GM12878 (cell line): ENCODE results near the gene FBXL5. TPM values are rescaled to one million over a fixed set of nuclear protein-coding genes. Genes with fewer than 3 reads are reported as not detected.

Experiments used
- BACH1 ChIP-seq: fragments of 450-650 bp; IDR thresholded peaks from 2 replicates; pipeline ENCODE4 v1.6.1; 2017; ENCODE audit warnings: mild to moderate bottlenecking, borderline replicate concordance
- CBX5 ChIP-seq: sonication (generic); IDR thresholded peaks from 2 replicates; pipeline ENCODE4 v1.6.1; 2016; ENCODE audit warnings: low read depth, moderate library complexity, mild to moderate bottlenecking, inconsistent platforms
- DPF2 ChIP-seq: fragments of 450-650 bp; IDR thresholded peaks from 2 replicates; pipeline ENCODE4 v1.6.1; 2017; ENCODE audit warnings: mild to moderate bottlenecking
- EED ChIP-seq: sonication (generic); IDR thresholded peaks from 2 replicates; pipeline ENCODE4 v1.6.1; 2016; ENCODE audit warnings: antibody characterized with exemption, low read depth
- EGR1 ChIP-seq, 2 experiments: IDR thresholded peaks; 1 replicate in 1 of 2; 2 replicates in 1 of 2; pipeline ENCODE4 v1.6.1; 2011 to 2012; ENCODE audit warnings: low read depth in 2 of 2, low read length in 2 of 2, borderline replicate concordance in 1 of 2, mild to moderate bottlenecking in 1 of 2, moderate library complexity in 1 of 2
- HDAC6 ChIP-seq: fragments of 200-600 bp; sonication (generic); IDR thresholded peaks from one replicate; pipeline ENCODE4 v1.8.0; 2017; ENCODE audit warnings: antibody characterized with exemption; ENCODE audit not compliant: unreplicated experiment
- IRF3 ChIP-seq: fragments of 450-650 bp; IDR thresholded peaks from 2 replicates; pipeline ENCODE4 v1.6.1; 2014; ENCODE audit warnings: mild to moderate bottlenecking
- KAT2A ChIP-seq: conservative IDR thresholded peaks from 2 replicates; pipeline ENCODE4 v1.6.1; 2011; ENCODE audit warnings: low read depth, low read length; ENCODE audit not compliant: control insufficient read depth
- MTA2 ChIP-seq: fragments of 450-650 bp; IDR thresholded peaks from 2 replicates; pipeline ENCODE4 v1.6.1; 2016; ENCODE audit warnings: low read depth, mild to moderate bottlenecking, moderate library complexity
- MTA3 ChIP-seq: IDR thresholded peaks from 2 replicates; pipeline ENCODE4 v1.6.1; 2012; ENCODE audit warnings: low read length, inconsistent platforms, borderline replicate concordance
- MYB ChIP-seq: fragments of 150-350 bp; IDR thresholded peaks from 2 replicates; pipeline ENCODE4 v1.6.1; 2014; ENCODE audit warnings: mild to moderate bottlenecking, low read depth, low read length, borderline replicate concordance
- NR2F1 ChIP-seq: fragments of 450-650 bp; conservative IDR thresholded peaks from 2 replicates; pipeline ENCODE4 v1.6.1; 2017; ENCODE audit warnings: mild to moderate bottlenecking
- PAX5 ChIP-seq: IDR thresholded peaks from 2 replicates; pipeline ENCODE4 v1.6.1; 2011; ENCODE audit warnings: low read depth, low read length, borderline replicate concordance
- RAD21 ChIP-seq: IDR thresholded peaks from 2 replicates; pipeline ENCODE4 v1.6.1; 2011; ENCODE audit warnings: mild to moderate bottlenecking, low read depth, low read length, moderate library complexity; ENCODE audit not compliant: insufficient read depth
- RELA ChIP-seq: fragments of 450-650 bp; IDR thresholded peaks from 2 replicates; pipeline ENCODE4 v1.8.0; 2014; ENCODE audit warnings: borderline replicate concordance; ENCODE audit not compliant: partially characterized antibody
- SMAD1 ChIP-seq: fragments of 450-650 bp; IDR thresholded peaks from 2 replicates; pipeline ENCODE4 v1.6.1; 2018; ENCODE audit warnings: mild to moderate bottlenecking, low read depth; ENCODE audit not compliant: partially characterized antibody
- SMAD5 ChIP-seq: IDR thresholded peaks from 2 replicates; pipeline ENCODE4 v1.6.1; 2016; ENCODE audit warnings: antibody characterized with exemption, low read depth
- SMARCA5 ChIP-seq: fragments of 450-650 bp; IDR thresholded peaks from 2 replicates; pipeline ENCODE4 v1.6.1; 2017; ENCODE audit warnings: mild to moderate bottlenecking
- SREBF2 ChIP-seq: IDR thresholded peaks from 2 replicates; pipeline ENCODE4 v1.6.1; 2012; ENCODE audit warnings: mild to moderate bottlenecking, low read length
- STAT1 ChIP-seq: fragments of 450-650 bp; conservative IDR thresholded peaks from 2 replicates; pipeline ENCODE4 v1.6.1; 2014; ENCODE audit warnings: antibody characterized with exemption, mild to moderate bottlenecking
- ZBTB40 ChIP-seq: fragments of 450-650 bp; IDR thresholded peaks from 2 replicates; pipeline ENCODE4 v1.6.1; 2016; ENCODE audit warnings: mild to moderate bottlenecking, moderate library complexity, borderline replicate concordance
- ZNF24 ChIP-seq: fragments of 450-650 bp; IDR thresholded peaks from 2 replicates; pipeline ENCODE4 v1.6.1; 2017; ENCODE audit warnings: antibody characterized with exemption, mild to moderate bottlenecking
- ZNF384 ChIP-seq: IDR thresholded peaks from 2 replicates; pipeline ENCODE4 v1.6.1; 2012; ENCODE audit warnings: low read depth, mild to moderate bottlenecking, low read length, improper control_type of control experiment, borderline replicate concordance
- polyA plus RNA-seq, 11 experiments: library from polyadenylated mRNA; depleted of rRNA in 4 of 11; unstranded in 6 of 11; stranded (reverse) in 5 of 11; fragments of >200 nt; fragmentation: Nextera tagmentation in 4 of 11; fragmentation: Illumina TruSeq in 1 of 11; extraction: Ambion mirVana in 4 of 11; extraction: Trizol in 1 of 11; gene quantifications; 1 replicate in 1 of 11; 2 replicates in 10 of 11; pipeline versions ENCODE4 v1.2.1 to v1.2.3, GENCODE V29; 2011 to 2016; ENCODE audit warnings: inconsistent platforms in 2 of 11, missing spikeins in 2 of 11, low read depth in 1 of 11
- total RNA-seq, 4 experiments: library from RNA; depleted of rRNA in 3 of 4; stranded (reverse); fragments of >200 nt in 3 of 4; fragmentation: Illumina TruSeq in 1 of 4; extraction: Trizol in 1 of 4; gene quantifications; 2 replicates each; pipeline versions ENCODE4 v1.2.1 to v1.2.3, GENCODE V29; 2013 to 2021
- TF ChIP-seq, protein P1 (sequence below): fragments of 450-650 bp; IDR thresholded peaks from 2 replicates; pipeline ENCODE4 v1.6.1; 2017; ENCODE audit warnings: mild to moderate bottlenecking

FBXL5 gene
- total and polyA plus RNA-seq, 10 of the 15 experiments (the other 5 are each of a cell fraction or from before 2014, with no cell fraction given) = 10.1 to 46.2 (median 32.7) TPM

GRCh38 chr4:15655223-15656037 is at the start of gene FBXL5 (continued):
- TF ChIP-seq IRF3 (no peak), NR2F1 (no peak), BACH1 (peak; percentile 30; the same call in 1 of the 2 replicates), KAT2A (no peak), RAD21 (no peak), ZNF384 (no peak), PAX5 (no peak), HDAC6 (peak; percentile 52), RELA (peak; percentile 56), EED (no peak), STAT1 (no peak), SMAD5 (peak; percentile 87), MTA2 (no peak), EGR1 (IDR thresholded peaks at IDR 0.05; ENCODE audit: borderline replicate concordance in 1 of 2, low read depth in 2 of 2, low read length in 2 of 2) (peak in 1 of 2 experiments; percentile 72; a peak in 1 of 3 replicates), DPF2 (peak; percentile 25; the same call in 1 of the 2 replicates), SMARCA5 (0 out of 2 replicates have a peak, but pooled peaks have one; percentile 7), CBX5 (peak; percentile 47; the same call in 1 of the 2 replicates), MTA3 (no peak), ZBTB40 (0 out of 2 replicates have a peak, but pooled peaks have one; percentile 47), ZNF24 (no peak), SREBF2 (no peak), SMAD1 (no peak), MYB (no peak)
- TF ChIP-seq, protein P1, sequence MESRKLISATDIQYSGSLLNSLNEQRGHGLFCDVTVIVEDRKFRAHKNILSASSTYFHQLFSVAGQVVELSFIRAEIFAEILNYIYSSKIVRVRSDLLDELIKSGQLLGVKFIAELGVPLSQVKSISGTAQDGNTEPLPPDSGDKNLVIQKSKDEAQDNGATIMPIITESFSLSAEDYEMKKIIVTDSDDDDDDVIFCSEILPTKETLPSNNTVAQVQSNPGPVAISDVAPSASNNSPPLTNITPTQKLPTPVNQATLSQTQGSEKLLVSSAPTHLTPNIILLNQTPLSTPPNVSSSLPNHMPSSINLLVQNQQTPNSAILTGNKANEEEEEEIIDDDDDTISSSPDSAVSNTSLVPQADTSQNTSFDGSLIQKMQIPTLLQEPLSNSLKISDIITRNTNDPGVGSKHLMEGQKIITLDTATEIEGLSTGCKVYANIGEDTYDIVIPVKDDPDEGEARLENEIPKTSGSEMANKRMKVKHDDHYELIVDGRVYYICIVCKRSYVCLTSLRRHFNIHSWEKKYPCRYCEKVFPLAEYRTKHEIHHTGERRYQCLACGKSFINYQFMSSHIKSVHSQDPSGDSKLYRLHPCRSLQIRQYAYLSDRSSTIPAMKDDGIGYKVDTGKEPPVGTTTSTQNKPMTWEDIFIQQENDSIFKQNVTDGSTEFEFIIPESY = peak; percentile 88
